Nephron progenitor cell (in vitro differentiated cells): Measurements from ENCODE around the gene DCST1.

Experiments
- DNase-seq: peaks from one replicate; pipeline ENCODE4 v3.0.0; 2021
- H3K27ac Mint-ChIP-seq: 2 replicates; pipeline ENCODE4 v1.8.0; 2021; ENCODE audit warnings: mild to moderate bottlenecking, moderate library complexity, mixed read lengths
- H3K27me3 Mint-ChIP-seq: 2 replicates; pipeline ENCODE4 v1.8.0; 2021; ENCODE audit warnings: mild to moderate bottlenecking, low read depth, mixed read lengths; ENCODE audit not compliant: poor library complexity
- H3K36me3 Mint-ChIP-seq: 2 replicates; pipeline ENCODE4 v1.8.0; 2021; ENCODE audit warnings: low read depth, mixed read lengths
- H3K4me1 Mint-ChIP-seq: 2 replicates; pipeline ENCODE4 v1.8.0; 2021; ENCODE audit warnings: mixed read lengths
- H3K4me3 Mint-ChIP-seq: 2 replicates; pipeline ENCODE4 v1.8.0; 2021; ENCODE audit warnings: mild to moderate bottlenecking, moderate library complexity, mixed read lengths
- H3K9me3 Mint-ChIP-seq: 2 replicates; pipeline ENCODE4 v1.8.0; 2021; ENCODE audit warnings: mild to moderate bottlenecking, moderate library complexity, mixed read lengths
- CTCF ChIP-seq: fragments of 200-600 bp; sonication (generic); IDR thresholded peaks from 2 replicates; pipeline ENCODE4 v1.5.0; 2021; ENCODE audit warnings: antibody characterized with exemption

Gene DCST1

GRCh38 chr1:155011004-155011416 lies 22.6 kb upstream of the DCST1 start:
- TF ChIP-seq CTCF: no peak
- peaks cover 55% of the 10 kb centered on the region for H3K4me1 Mint-ChIP-seq
- no peak overlapping the region for H3K27ac Mint-ChIP-seq
- H3K9me3 Mint-ChIP-seq: no peaks in the 10 kb centered on the region
- no peak for DNase-seq
- H3K36me3 Mint-ChIP-seq: no peaks in the 10 kb centered on the region
- H3K4me3 Mint-ChIP-seq: no peak overlapping the region
- peaks cover 11% of the 10 kb centered on the region for H3K27me3 Mint-ChIP-seq

GRCh38 chr1:155011437-155012025 lies 22.1 kb upstream of the DCST1 start:
- Mint-ChIP-seq H3K27ac (no peak overlapping the region), H3K4me3 (no peak overlapping the region), H3K27me3 (peaks cover 11% of the 10 kb centered on the region), H3K4me1 (peaks cover 52% of the 10 kb centered on the region), H3K36me3 (no peaks in the 10 kb centered on the region), H3K9me3 (no peaks in the 10 kb centered on the region)
- DNase-seq: no peak
- TF ChIP-seq CTCF: no peak

GRCh38 chr1:155012026-155012546 lies 21.5 kb upstream of the DCST1 start:
- no peak overlapping the region for H3K4me3 Mint-ChIP-seq
- H3K9me3 Mint-ChIP-seq: no peaks in the 10 kb centered on the region
- H3K27me3 Mint-ChIP-seq: peaks cover 11% of the 10 kb centered on the region
- peaks cover 51% of the 10 kb centered on the region for H3K4me1 Mint-ChIP-seq
- no peaks in the 10 kb centered on the region for H3K36me3 Mint-ChIP-seq
- no peak overlapping the region for H3K27ac Mint-ChIP-seq
- peak; percentile 57 for DNase-seq
- no peak for TF ChIP-seq CTCF

DNA sequence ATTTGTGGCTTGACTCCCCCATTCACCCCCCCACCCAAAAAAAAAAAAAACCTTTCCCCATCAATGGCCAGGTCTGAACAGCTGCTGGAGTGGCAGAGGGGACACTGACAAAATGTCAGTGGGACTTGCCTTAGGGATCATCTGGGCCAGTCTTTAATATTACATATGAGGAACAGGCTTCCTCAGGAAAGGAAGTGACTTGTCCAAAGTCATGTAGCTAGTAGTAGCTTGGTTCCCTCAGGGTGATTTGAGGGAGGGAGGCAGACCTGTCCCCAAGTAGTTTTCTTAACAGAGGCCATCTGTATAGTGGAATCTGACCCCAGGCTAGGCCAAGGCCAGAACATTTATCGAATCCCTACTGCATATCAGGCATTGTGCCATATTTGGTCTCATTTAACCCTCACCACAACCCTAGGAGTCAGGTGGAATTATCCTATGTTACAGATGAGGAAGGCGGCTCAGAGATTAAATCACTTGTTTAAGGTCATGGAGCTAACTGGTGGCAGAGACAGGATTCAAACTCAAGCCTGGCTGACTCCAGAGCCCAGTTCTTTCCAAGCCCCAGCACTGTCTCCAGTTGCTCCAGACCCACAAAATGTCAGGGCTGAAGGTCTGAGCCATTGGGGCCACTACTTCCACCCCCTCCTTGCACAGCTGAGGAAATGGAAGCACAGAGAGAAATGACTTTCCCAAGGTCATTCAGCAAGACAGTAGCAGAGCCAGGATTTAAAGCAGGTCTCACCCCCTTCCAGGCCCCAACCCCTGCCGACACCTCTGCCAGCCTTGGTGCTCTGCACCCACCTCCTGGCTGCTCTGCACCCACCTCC lies 20.6 kb upstream of the DCST1 start:
- no peak overlapping the region for H3K27ac Mint-ChIP-seq
- no peaks in the 10 kb centered on the region for H3K9me3 Mint-ChIP-seq
- DNase-seq: no peak
- no peaks in the 10 kb centered on the region for H3K36me3 Mint-ChIP-seq
- H3K27me3 Mint-ChIP-seq: peaks cover 11% of the 10 kb centered on the region
- TF ChIP-seq CTCF: no peak
- no peak overlapping the region for H3K4me3 Mint-ChIP-seq
- peaks cover 55% of the 10 kb centered on the region for H3K4me1 Mint-ChIP-seq

GRCh38 chr1:155013632-155014031 lies 20.0 kb upstream of the DCST1 start:
- Mint-ChIP-seq H3K36me3 (no peaks in the 10 kb centered on the region), H3K27ac (no peak overlapping the region), H3K4me3 (no peak overlapping the region), H3K9me3 (no peaks in the 10 kb centered on the region), H3K4me1 (peaks cover 59% of the 10 kb centered on the region), H3K27me3 (peaks cover 11% of the 10 kb centered on the region)
- DNase-seq: no peak
- no peak for TF ChIP-seq CTCF
